HFF-Myc (cell line): ENCODE measurements around the gene CEP20.
"Not testable (repeated sequence)": the region's sequence is repeated elsewhere in the genome, so short reads cannot be mapped to it uniquely, and the experiment has no call there.

Experiments
- DNase-seq: peaks from one replicate; pipeline ENCODE4 v3.0.0-alpha.2; 2011; ENCODE audit warnings: low read depth; ENCODE audit errors: extremely low read depth
- H3K4me3 ChIP-seq: replicated peaks from 2 replicates; pipeline ENCODE4 v1.5.1; 2011; ENCODE audit warnings: low read depth, mild to moderate bottlenecking, control low read depth, low read length
- TF ChIP-seq, protein P1 (sequence below): IDR thresholded peaks from 2 replicates; pipeline ENCODE4 v1.5.1; 2012; ENCODE audit warnings: mild to moderate bottlenecking, low read depth, low read length, control low read depth; ENCODE audit errors: missing control alignments

Gene CEP20

DNA sequence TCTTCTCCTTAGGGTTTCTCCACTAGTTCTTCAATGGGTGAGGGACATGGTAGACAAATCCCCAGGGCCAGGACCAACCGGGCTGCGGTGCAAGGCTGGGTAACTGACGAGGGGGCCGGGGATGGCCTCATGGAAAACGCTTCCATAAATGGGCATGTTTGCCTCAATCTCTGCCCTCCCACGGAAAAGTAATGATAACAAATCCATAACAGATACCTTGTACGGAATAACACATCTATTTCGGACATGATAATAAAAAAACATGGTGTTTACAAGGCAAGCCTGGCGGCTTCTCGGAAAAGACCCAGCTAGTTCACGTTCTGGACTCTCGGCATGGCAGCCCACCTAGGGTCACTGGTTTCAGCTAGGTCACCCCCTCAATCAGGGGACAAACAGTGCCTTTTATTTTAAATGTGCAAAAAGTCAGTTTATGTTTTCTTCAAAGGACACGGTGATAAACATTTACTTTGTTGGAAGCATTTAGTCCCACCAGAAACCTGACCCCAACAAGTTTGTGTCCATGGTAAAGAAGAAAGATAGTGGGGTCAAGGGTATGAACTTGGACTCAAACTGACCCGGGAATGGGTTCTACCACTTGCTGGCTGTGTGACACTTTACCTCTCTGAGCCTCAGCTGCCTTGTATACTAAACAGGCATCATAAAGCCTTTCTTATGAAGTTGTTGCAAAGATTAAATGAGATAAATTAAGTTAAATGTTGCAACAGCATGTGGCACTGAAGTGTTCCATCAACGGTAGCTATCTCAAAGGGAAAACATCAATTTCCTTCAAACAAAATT, 33.3 kb downstream of the CEP20 start:
- DNase-seq: no peak
- TF ChIP-seq, protein P1, sequence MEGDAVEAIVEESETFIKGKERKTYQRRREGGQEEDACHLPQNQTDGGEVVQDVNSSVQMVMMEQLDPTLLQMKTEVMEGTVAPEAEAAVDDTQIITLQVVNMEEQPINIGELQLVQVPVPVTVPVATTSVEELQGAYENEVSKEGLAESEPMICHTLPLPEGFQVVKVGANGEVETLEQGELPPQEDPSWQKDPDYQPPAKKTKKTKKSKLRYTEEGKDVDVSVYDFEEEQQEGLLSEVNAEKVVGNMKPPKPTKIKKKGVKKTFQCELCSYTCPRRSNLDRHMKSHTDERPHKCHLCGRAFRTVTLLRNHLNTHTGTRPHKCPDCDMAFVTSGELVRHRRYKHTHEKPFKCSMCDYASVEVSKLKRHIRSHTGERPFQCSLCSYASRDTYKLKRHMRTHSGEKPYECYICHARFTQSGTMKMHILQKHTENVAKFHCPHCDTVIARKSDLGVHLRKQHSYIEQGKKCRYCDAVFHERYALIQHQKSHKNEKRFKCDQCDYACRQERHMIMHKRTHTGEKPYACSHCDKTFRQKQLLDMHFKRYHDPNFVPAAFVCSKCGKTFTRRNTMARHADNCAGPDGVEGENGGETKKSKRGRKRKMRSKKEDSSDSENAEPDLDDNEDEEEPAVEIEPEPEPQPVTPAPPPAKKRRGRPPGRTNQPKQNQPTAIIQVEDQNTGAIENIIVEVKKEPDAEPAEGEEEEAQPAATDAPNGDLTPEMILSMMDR: no peak
- no peak overlapping the region for H3K4me3 ChIP-seq

DNA sequence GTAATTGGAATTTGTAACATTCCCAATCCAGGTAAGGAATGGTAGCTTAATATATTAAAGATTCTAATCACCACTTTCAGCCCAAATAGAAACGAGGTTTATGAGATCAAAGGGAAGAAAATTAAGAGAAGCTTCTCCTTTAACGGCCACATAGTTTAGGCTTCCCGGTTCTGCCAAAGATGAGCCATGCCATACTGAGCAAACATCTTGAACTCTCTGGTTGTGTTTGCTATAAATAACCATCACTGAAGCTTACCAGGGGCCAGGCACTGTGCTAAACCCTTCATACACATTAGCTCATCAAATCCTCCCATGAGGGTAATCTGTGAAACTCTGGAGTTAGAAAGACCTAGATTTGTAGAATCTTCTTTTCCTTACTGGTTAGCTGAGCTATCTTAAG, 34.3 kb downstream of the CEP20 start:
- no peak overlapping the region for H3K4me3 ChIP-seq
- no peak for DNase-seq
- TF ChIP-seq, protein P1: no peak

DNA sequence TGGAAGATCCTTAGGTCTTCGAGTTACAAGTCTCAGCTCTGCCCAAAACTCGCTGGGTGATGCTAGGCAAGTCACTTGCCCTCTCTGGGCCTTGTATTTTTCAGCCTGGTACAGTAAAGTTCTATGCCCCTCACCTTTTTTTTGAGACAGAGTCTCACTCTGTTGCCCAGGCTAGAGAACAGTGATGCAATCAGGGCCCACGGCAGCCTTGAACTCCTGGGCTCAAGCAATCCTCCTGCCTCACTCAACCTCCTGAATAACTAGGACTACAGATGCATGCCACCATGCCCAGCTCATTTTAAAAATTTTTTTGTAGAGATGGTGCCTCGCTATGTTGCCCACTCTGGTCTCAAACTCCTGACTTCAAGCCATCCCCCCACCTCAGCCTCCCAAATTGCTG, 35.4 kb downstream of the CEP20 start:
- TF ChIP-seq, protein P1: no peak
- no peak for DNase-seq
- H3K4me3 ChIP-seq: no peak overlapping the region

DNA sequence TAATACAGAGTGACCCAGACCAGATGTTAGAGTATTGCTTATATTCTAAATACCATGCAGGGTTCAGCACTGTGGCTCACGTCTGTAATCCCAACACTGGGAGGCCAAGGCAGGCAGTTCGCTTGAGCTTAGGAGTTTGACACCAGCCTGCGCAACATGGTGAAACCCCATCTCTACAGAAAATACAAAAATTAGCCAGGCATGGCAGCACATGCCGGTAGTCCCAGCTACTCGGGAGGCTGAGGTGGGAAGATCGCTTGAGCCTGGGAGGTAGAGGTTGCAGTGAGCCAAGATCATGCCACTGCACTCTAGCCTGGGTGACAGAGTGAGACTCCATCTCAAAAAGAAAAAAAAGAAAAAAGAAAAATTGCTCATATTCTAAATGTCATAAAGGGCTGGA, 37.8 kb downstream of the CEP20 start:
- not testable (repeated sequence) for DNase-seq, H3K4me3 ChIP-seq

DNA sequence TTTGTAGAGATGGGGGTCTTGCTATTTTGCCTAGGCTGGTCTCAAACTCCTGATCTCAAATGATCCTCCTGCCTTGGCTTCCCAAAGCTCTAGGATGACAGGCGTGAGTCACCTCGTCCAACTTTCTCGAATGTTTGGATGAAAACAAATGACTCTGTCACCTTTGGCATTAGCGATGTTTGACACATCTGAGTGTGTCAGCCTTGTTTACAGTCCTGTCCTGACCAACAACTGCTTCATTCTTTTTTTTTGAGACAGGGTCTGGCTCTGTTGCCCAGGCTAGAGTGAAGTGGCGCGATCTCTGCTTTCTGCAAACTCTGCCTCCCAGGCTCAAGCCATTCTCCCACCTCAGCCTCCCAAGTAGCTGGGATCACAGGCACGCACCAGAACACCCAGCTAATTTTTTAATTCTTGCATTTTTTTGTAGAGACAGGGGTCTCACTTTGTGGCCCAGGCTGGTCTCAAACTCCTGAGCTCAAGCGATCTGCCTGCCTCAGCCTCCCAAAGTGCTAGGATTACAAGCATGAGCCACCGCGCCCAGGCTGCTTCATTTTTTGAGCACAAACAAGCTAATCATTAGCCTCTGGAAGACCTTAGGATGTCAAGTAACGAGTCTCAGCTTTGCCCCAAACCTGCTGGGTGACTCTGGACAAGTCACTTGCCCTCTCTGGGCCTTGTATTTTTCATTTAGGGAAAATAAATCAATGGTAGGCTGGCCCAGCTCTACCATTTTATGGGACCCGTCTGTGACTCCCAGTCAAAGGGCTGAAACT, 39.0 kb downstream of the CEP20 start:
- no peak overlapping the region for H3K4me3 ChIP-seq
- no peak for DNase-seq
- TF ChIP-seq, protein P1: no peak

DNA sequence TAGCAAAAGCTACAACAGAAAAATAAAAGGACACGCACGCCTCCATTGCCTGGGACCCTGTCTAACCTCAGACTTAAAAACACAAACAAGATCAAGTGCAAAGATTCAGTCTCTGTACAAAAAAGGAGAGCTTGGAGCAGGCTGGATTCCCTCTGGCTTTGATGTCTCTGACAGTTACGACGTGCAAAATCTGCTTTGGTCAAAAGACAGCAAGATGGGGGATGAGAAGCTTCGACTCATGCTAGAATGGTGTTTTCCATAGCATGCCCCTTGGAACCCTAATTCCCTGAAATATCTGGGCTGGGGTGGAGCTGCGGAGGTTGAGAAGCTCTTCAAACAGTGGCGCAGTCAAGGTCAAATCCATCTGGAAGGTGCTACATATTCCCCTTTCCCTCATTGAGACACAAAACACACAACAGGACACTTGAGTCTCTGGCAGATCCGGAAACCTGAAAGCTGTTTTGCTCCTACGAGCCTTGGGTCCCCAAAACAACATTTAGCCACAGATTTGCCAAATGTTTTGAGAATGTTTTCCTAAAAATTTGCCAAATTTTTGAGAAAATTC, 40.7 kb downstream of the CEP20 start:
- TF ChIP-seq, protein P1: no peak
- no peak for DNase-seq
- no peak overlapping the region for H3K4me3 ChIP-seq

DNA sequence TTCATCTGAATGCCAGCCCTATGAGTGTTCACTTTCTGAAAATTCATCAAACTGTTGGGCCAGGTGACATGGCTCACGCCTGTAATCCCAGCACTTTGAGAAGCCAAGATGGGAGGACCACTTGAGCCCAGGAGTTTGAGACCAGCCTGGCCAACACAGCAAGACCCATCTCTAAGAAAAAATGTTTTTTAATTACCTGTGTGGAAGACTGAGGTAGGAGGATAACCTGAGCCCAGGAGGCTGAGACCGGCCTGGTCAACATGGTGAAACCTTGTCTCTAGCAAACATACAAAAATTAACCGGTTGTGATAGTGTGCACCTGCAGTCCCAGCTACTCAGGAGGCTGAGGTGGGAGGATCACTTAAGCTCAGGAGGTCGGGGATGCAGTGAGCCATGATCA, 41.9 kb downstream of the CEP20 start:
- H3K4me3 ChIP-seq: no peak overlapping the region
- DNase-seq: no peak
- TF ChIP-seq, protein P1: no peak
